DMS114 treated with DMSO at 0.1 percent for 48 hours (cell line): ENCODE results near the gene SYT17.

Experiments
- DNase-seq: peaks from one replicate; lab custom pipeline; 2025; ENCODE audit not compliant: unreplicated experiment; lab: John Stamatoyannopoulos, UW

The SYT17 gene

DNA sequence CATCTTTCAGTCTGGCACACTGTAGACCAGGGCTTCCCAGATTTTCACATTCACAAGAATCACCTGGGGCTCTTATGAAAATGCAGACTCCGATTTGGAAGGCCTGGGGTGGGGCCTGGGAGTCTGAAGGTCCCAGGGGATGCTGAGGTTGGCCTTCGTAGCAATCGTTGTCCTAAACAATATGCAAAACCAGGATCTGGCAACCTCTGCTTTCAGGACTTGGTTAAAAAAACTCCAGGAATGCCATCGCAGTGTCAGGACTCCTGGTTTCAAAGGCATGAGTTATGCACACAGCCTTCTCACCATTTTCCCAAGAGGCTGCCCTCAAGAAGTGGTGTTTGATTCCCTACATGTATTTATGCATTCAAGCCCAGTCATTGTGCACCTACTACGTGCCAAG, 124.1 kb downstream of the SYT17 start:
- no peak for DNase-seq

DNA sequence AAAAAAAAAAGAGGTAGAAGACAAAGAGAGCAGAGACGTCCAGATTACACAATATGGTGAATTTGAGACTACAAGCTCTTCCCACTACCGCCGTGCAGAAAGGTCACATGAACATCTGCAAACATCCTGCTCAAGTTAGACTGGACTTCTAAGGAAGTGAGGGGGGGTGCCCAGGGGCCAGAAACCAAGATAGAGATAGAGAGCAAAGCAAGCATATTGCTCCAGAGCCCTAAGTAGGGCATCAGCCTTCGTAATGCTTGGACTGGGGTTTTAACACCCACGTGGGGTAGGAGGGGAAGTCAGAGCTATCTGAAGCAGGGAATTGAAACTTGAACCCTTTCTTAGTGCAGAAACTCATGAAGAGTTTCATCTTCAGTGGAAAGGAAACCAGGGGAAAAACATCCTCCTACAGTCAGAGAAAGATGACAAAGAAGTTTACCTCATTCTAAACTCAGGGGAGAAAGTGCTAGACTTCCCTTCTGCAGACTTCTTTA, 126.2 kb downstream of the SYT17 start:
- DNase-seq, result no peak

DNA sequence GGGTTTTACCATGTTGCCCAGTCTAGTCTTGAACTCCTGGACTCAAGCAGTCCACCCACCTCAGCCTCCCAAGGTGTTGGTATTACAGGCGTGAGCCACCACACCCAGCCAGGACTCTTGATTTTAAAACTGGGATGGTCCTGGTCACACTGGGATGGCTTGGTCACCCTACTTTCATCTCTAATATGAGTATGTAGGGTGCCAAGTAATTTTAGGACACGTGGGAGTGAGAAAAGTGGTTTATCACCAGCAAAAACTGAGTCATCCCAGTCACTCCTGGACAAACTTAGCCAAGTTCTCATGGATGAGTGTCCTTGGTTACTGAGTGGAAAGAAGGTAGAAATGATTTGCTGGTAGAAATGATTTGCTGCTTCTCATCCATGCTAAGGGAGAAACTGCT, 127.4 kb downstream of the SYT17 start:
- DNase-seq, result no peak

DNA sequence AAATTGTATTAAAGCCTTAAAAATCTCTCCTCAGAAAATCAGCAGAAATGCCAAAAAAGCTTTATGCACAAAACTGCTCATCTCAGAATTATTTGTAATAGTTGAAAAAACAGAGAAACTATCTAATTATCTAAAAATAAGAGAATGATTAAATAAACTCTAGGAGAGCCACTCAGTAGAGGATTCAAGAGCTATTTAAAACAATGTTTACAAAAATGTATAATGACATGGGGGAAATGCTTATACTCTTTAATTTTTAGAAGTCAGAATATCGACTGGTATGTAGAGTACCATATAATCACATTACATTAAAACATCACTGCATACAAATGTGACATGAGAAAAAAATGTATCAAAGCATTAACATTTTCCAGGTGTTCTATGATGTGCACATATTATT, 129.4 kb downstream of the SYT17 start:
- no peak for DNase-seq

DNA sequence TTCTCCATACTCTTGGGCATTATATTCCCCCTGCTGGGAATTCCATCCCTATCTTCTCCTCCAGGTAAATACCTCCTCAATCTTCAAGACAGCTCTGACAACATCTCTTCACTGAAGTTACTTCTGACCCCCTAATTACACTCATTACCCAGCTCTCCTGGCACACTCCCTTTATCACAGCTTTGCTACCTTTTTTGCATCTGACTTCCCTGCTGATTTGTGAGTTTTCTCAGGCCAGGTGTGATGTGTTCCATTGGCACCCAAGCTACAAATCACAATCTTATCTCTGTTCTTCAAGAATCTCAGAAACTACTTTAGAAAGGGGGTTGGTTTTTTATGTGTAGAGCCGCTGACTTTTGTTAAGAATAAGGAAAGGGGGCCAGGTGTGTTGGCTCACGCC, 131.5 kb downstream of the SYT17 start:
- DNase-seq, result no peak

DNA sequence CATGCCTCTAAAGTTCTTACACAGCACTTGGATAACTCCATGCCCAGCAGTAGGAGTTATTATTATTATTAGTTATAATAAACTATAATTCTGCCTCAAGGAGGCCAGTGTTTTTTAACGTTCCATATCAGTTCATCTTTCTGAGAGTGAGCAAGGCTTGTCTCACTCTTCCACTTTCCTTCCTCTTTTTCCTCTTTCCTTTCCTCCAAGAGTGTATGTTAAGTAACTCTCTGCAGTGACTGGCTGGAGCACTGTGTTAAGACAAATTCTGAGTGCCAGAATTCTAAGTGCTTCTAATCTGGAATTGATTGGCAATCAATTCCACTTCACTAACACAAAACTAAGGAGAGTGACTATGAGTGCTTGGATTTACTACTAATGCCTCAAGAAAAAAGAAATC, 133.9 kb downstream of the SYT17 start:
- no peak for DNase-seq

DNA sequence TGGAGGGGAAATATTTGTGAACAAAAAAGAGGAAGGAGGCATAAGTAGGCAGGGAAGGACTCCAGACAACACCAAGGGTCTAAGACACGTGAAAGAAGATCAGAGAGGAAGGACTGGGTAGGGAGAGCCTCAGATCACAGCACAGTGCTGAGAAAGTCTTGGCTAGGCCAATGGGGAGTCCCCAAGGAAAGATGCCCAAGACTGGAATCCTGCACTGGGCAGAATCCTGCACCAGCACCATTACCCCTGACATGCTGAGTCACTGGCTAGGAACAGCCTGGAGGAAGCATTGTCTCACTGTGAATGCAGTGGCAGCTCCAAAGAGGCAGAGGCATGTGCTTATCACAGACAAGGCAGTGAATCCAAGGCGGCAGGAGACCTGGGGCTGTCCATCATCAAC, 136.7 kb downstream of the SYT17 start:
- DNase-seq, result no peak

DNA sequence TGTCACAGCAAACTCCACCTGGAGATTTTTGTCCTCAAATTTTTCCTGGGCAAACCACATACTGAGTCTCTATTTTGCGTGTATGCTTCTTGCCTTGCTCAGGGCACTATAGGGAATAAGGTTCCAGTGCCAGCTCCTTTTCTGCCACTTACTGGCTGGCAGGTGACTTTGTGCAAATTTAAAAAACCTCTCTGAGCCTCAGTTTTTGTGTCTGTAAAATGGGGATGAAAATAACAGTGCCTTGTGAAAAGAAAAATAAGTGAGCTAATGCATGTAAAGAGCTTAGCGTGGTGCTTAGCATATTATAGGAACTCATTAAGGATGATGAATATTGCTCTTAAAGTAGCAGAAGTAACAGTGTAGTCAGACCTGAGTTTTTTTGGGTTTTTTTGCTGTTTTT, 137.4 kb downstream of the SYT17 start:
- no peak for DNase-seq

DNA sequence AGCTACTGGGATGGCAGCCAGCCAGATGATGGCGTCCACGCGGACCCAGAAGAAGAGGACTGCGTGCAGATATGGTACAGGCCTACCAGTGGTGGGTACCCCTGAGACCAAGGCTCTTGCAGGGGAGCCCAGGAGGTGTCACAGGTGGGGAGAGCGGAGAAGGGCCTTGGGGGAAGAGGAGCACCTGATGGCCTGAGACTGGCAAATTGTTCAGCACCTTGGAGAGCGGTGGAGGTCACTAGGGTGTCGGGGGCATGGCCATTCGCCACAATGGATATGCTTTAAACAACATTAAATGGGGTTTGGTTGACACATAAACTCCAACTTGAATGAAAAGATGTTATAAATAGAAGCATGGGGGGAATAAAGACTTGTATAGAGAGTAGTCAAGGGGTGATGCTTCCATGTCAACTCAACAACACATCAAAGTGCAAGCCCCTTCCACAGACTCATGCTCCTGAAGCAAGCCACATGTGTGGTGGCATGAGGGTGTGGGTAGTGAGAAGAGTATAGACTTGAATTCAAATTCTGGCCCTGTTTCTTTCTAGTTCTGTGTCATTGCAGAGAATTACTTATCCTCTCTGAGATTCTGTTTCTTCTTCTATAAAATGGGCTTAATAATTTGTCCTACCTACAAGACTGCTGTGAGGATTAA, 139.7 kb downstream of the SYT17 start:
- DNase-seq, result no peak

DNA sequence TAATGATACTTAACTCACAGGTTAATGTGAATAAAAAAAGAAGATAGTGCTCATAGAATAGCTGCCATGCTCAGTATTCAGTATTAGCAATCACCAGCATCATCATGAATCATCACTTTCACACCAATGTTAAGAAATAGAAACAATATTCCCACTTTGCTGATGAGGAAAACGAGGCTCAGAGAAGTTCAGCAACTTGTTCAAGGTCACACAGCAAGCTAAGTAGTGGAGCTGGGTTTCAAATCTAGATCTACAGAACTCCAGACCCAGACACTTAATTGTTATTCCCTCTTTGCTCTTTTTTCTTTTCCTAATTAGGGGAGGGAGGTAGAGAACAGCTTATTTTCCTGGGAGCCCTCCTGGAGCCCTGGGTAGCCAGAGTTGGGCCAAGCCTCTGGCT, 140.4 kb downstream of the SYT17 start:
- no peak for DNase-seq

DNA sequence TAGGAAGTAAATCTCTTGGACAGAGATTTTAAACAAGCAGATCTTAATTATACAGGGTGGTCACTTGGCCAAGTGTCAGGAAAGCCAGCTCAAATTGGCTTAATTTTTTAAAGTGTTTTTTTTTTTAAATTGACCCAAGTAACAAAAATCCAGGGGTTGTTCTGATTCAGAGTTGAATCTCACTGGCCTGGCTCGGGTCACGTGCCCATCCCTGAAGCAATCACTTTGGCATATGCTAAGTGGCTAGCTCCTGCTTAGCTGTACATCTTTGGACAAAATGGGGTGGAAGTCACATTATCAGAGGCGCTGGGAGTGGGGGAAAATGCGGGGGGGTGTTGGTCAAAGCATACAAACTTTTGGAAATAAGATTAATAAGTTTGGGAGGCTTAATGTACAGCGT, 141.1 kb downstream of the SYT17 start:
- DNase-seq, result no peak

DNA sequence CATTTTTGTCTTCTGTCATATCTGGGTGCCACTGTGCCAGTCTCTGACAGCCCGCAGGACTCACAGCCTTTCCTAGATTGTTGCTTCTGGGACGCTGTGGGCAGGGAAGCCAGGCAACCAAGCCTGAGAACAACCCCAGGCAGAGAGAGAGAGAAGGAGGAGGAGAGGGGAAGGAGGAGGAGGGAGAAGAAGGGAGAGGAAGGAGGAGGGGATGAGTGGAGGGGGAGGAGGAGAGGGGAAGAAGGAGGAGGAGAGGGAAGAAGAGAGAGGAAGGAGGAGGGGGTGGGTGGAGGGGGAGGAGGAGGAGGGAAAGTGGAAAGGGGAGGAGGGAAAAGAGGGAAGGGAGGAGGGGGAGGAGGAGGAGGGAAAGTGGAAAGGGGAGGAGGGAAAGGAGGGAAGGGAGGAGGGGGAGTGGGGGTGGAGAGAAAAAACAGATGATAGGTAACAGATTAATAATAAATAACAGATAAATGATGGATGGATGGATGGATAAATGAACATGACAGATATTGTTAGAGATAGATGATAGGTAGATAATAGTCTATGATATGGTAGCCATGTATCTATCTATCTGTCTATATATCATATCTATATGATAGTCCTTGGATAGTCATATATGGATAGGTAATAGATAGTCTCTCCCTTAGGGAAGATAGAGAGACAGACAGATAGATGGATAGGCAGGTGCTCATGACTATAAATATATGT, 146.8 kb downstream of the SYT17 start:
- no peak for DNase-seq

DNA sequence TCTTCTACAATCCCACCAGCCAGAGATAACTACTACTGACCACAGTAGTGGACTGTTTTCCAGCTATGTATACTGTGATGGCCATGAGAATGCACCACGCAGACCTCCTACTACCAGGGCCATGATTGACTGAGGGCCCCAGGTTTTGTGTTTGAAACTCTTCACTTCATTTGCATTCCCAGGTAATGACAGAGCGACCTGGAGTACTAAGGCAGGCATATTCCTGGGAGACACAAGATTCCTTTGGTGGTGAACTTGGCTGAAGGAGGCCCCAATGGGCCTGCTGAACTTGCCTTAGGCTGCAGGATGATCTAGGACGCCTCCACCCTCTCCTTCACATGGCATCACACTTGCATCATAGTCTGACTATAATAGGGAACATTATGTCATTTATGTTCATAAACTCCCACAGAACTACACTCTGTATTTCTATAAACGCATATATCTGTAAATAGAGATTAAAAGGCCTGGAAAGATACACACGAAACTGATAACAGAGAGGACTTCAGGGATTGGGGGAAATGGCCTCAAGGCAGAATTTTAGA, 147.9 kb downstream of the SYT17 start:
- DNase-seq, result no peak

DNA sequence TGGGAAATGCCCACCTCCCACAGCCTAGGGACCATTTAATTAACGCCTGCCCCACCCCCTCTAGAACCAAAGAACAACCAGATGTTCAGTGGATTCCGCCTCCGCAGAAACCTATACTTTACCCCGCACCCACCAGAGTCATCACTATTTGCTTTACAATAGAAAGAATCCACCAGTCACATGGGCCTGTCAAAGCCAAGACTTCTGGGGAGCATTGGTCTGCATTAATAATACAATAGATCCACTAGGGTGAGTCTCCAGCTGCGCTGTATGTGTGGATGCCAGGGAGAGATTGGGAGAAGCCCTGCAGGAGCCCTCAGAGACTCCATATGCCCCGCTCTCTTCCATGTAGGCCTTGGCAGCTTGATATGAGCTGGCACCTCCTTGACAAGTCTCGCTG, 148.8 kb downstream of the SYT17 start:
- DNase-seq, result no peak
